Fibroblast of skin of left quadriceps (primary cell): Measurements from ENCODE around the gene ATP2B2.
"Not testable (repeated sequence)": the region's sequence is repeated elsewhere in the genome, so short reads cannot be mapped to it uniquely, and the experiment has no call there.

Experiments used
- DNase-seq, 2 experiments: peaks; one replicate each; pipeline ENCODE4 v3.0.0-alpha.2; 2013; ENCODE audit warnings: low read depth in 2 of 2

Gene ATP2B2

DNA sequence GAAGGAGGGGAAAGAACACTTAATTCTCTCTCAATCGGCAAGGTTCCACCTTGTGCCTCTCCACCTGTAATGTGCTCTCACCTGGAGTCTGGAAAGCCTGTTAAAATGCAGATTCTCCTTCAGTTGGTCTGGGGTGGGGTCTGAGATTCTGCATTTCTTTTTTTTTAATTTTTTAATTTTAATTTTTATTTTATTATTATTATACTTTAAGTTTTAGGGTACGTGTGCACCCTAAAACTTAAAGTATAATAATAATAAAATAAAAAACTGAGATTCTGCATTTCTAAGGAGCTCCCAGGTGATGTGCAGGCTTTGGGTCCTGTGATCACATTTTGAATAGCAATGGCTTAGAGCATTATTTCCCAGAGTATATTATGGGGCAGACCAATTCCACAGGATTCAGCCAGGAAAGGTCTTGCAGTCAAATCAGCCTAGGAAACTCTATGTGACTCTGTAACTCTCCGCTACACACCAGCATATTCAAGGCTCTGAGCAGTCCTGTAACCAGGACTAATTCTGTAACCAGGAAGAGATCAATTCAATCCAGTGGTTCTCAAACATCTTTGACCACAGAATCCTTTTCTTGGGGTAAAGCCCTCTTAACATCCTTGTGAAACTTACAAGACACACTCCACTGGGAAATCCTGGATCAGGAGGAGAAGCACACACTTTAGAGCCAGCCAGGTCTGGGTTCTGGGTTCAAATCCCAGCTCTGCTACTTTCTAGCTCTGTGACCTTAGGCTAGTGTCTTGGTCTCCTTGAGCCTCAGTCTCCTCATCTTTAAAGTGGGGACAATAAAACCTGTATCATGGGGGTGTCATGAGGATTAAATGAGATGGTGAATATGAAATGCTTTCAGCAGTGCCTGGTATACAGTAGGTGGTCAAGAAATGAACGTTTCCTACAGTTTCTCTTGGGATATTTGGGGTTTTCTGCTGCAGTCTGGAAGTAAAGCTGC is 122.2 kb downstream of the ATP2B2 start:
- no peak for DNase-seq

DNA sequence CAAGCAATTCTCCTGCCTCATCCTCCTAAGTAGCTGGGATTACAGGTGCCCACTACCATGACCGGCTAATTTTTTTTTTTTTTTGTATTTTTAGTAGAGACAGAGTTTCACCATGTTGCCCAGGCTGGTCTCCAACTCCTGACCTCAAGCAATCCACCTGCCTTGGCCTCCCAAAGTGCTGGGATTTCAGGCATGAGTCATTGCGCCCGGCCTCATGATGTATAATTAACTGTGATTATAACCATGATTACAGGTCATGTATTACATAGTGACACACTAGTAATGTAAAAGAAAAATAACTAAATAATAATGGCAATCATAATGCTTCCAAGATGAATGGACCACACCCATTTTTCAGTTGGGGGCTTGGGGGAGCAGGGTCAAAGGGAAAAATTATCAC is 122.9 kb downstream of the ATP2B2 start:
- not testable (repeated sequence) for DNase-seq

DNA sequence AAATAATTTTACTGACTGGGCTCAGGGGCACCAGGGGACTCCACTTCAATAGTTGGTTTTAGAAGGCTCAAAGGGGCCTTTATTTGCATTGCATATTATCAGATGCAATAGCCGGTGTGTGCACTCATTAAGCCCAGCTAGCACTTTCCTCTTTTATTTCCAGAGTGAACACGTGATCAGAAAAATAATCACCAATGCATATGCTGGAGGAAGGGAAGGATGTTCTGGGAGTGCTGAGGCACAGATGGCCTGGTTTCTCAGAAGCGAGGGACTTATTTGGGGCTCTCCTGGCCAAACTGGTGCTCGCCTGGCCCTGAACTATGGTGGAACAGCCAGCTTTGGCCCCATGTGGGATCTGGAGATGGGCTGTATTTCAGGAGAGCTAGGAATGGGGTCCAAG is 124.0 kb downstream of the ATP2B2 start:
- DNase-seq: no peak

DNA sequence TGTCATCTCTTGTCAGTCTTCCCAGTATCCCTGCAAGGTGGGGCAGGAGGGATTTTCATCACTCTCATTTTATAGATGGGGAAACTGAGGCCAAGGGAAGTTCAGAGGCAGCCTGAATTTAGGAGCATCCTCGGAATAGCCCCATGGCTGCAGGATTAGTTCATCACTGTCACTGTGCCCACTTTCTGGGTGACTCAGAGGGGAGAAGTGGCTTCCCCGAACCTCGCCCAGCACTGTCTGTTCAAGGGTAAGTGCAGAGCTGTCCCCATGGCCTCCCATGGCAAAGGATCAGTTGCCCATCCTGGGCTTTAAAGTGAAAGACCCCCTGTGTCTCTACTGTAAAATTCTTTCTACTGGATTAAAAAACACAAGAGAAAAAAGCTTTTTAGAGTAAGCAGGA is 124.5 kb downstream of the ATP2B2 start:
- DNase-seq: no peak

DNA sequence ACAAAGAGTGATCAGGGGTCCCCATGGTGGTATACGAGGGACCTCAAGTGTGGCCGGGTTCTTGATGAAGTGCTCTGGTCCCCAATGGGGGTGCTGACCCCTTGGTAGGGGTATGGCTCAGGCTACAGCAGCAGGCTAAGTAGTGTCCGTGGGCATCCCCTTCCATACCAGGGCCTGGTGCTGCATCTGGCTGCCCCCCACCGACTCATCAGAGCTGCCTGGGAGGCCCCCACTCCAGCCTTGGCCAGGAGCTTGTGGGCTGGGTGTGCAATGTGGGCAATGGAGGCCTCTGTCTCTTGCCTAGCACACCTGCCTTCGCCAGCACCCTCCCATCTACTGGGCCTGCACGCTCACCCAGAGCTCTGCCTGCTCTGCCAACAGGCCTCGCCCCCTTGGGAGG is 125.4 kb downstream of the ATP2B2 start:
- DNase-seq: no peak

DNA sequence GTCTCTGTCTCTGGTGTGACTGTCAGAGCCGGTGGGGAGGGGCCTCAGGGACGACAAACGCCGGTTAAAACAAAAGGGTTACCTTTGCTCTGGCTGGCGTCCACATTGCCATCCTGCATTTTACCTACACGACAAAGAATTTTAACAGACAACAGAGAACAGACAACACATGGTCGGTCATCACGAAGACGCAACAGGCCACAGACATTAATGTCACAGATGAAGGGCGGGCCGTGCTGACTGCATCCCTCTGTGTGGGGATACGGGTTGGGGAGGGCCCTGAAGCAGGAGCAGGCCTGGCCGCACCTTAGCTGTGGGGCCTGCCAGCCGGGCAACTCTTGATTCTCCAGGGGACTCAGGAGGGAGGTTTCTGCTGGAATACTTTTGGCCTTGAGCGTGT is 126.2 kb downstream of the ATP2B2 start:
- no peak for DNase-seq

DNA sequence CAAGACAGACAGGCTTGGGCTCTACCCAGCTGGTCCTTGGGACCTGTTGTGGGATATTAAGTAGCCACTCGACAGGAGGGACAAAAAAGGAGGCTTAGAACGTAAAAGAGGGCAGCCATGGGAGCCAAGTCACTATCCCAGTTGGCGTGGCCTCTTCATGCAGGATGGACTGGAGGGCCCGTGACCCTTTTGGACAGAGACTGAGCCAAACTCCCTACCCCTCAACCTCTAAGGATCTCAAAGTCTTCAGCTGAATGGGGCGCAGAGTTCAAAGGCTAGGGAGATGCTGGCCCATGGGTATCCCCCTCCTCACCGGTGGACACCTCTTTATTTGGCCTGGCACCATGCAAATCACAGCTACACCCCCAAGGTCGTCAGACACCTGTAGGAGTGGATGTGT is 126.6 kb downstream of the ATP2B2 start:
- no peak for DNase-seq

DNA sequence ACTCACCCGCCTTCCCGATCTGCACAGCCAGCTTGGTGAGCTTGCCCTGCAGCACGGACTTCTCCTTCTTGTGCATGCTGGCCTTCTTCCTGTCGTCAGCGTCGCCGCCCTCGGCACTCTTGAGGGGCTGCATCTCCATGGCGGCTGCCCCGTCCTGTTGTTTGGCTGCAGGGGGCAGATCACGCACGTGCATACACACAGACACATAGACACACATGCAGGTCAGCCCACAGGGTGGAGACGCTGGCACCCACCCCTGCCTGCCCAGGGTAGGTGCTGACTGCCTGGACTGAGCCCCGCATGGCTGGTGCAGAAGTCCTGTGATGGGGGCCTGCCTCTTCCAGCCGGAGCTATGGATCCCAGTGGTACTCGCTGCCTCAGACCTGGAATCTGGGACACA is 127.1 kb downstream of the ATP2B2 start:
- DNase-seq: no peak

DNA sequence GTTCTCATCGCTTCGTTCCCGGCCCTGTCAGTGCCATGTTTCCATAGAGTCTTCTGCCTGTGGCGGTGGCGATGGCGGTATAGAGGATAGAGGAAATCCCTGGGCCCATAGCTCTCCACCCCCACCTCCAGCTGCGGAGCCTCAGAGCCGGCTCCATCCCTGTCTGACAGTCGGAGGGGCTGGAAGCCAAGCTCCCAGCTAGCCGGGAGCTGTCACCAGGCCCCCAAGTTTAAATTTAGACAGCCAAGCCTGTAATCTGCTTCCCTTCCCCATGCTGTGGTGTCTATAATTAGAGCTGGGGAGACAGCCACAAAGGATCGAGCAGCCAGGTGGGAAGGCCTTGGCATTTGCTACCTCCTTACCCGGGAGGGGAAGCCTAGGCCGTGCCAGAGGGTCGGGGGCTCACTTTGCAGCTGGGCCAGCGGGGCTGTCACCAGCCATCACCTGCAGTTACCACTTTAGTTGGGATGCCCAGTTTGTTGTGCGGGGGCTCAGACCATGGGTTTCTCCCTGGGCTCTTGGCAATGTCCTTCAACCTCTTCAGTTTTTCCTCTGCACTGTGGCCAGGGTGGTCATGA is 128.1 kb downstream of the ATP2B2 start:
- no peak for DNase-seq

DNA sequence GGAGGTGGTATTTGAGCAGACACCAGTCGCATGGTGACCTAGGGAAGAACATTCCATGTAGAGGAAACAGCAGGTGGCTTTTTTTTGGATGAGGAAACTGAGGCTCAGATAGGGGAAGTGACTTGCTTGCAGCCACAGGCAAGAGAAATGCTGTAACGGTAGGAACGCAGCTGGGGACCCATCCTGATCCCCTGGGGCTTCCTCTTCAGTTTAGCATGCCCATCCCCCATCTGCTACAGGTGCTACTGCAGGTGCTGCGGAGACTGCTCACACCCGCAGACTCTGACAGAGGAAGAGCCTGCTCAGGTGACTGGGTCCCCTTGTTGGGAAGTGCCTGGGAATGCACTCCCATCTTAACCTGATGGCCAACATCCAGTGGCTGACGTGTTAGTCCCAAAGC is 129.0 kb downstream of the ATP2B2 start:
- DNase-seq: no peak

DNA sequence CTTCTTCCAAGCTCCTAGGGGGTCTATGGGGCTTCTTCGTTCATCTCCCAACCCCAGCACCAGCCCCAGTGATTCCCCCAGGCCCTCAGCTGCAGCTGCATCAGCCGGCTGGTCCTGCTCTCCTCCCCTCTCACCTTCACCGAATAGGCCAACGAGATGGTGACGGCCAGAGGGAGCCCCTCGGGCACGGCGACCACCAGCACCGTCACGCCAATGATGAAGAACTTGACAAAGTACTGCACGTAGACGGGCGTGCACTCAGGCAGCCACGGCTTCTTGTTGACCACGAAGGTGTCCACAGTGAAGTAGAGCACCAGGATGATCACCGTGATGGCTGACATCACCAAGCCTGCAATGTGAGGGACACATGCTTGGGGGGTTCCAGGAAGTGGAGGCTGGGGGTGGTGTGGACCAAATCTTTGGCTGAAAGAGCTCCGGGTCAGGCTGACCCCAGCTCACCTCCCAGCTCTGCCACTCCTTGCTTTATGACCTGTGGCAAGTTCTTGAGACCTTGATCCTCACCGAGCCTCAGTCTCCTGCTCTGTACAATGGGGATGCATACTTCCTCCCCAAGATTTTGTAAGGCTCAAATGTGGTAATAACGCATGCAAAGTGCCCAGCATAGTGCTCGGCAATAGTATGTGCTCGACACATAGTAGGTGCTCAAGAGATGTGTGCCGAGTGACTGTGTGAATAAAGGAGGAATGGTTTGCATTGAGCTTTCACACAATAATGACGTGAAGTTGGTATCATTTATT is 129.9 kb downstream of the ATP2B2 start:
- no peak for DNase-seq

DNA sequence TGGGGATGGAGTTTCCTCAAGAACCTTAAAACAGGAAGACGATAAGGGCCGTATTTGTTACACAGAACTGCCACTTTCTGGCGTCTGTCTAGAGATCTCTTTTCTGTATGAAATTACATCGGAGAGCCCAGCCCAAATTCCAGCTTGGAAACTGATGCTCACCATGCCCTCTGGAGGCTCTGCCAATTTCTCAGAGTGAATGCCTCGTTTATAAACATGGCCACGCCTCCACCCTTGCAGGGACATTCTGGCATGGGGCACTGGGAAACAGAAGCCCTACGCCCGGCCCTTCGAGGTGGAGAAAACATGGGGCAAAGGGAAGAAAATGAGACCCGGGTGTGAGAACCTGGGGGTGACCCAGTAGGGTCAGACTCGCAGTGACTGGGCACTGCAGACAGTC is 131.1 kb downstream of the ATP2B2 start:
- DNase-seq: no peak

DNA sequence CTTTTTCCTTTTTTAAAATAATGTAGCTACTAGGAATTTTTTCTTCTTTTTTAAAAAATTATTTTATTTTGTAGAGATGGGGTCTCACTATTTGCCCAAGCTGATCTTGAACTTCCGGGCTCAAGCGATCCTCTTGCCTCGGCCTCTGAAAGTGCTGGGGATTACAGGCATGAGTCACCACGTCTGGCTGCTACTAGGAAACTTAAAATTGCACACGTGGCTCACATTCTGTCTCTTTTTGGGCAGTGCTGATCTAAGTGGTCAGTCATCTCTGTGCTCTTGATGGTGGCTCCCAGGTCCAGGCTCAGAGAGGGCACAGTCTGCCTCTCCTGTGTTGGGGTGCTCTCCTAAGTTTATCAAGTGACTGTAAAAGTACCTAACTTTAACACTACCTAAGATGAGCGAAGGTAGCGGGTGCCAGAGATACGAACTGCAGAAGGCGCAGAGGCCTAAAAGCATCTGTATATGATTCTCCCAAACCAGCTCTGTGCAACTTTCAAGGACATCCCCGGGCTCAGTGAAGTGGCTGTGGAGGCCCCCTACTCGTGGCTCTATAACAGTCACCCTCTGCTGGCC is 131.6 kb downstream of the ATP2B2 start:
- DNase-seq: no peak

DNA sequence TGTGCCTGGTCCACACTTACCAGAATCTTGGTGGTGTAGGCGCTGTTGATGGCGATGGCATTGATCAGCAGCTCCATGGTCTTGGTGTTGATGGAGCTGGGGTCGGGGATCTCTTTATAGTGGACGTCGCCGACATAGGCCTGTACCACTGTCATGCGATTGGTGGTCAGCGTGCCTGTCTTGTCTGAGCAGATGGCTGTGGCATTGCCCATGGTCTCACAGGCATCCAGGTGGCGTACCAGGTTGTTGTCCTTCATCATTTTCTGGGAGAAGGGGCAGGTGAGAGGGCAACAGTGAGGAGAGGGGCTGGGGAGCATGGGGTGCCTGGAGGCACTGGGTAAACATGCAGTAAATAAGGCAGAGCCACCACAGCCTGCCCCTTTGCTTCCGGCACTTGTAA is 133.6 kb downstream of the ATP2B2 start:
- no peak for DNase-seq

DNA sequence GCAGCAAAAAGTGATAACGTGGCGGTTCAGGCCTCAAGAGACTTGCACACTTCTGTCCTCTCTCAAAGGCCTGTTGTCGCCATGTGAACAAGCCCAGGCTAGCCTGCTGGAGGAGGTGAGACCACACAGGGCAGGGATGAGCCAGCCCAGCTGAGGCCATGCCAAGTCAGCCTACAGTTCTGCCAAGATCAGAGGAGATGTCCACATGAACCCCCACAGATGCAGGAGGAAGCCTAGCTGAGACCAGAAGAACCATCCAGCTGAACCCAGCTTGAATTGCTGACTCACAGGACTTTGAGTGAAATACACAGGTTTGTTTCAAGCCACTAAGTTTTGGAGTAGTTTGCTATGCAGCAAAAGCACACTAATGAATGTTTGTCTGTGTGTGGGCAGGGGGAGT is 134.2 kb downstream of the ATP2B2 start:
- DNase-seq: no peak

DNA sequence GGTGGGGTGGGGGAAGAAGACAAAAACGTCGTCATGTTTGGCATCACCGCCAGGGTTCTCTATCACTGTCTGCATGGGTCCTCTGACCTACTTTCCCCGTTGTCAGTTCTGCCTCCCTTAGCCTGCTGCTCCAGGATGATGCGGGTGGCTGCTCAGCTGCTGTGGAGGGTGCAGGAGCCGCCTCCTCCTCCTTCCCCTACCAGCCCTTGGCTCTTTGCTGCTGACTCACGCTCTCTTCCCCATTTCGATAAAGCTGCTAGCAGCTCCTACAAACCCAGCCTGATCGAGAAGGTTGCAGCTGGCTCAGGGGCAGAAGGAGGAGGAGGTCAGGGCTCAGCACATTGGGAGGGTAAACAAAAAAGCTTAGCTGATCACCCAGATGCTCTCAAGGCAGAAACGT is 135.0 kb downstream of the ATP2B2 start:
- DNase-seq: no peak

DNA sequence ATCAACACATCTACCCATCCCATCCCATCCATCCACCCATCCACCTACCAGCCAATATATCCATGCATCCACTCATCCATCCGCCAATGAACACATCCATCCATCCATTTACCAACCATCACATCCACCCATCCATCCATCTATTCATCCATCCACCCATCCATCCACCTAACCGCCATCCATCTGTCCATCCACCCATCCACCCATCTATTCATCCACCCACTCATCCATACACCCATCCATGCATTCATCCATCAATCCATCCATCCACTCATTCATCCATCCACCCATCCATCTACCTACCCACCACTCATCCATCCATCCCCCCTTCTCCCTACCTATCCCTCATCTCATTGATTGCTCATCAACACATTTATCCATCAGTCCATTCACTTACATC is 136.9 kb downstream of the ATP2B2 start:
- no peak for DNase-seq

DNA sequence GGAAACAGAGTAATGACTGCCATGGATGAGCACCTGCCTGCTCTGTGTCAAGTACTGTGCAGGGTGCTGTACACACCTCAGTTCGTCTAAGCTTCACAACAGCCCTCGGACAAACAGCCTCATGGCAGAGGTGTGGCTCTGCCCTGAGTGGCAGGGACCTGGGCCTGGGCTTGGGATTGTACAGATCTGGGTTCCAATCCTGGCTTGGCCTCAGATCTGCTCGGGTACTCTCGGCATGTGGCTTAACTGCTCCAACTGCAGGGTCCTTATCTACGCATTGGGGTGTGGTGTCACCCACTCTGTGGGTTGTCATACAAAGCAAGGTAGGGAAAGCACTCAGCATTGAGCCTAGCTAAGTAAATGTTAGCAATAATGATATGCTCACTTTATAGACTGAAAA is 137.9 kb downstream of the ATP2B2 start:
- DNase-seq: no peak

DNA sequence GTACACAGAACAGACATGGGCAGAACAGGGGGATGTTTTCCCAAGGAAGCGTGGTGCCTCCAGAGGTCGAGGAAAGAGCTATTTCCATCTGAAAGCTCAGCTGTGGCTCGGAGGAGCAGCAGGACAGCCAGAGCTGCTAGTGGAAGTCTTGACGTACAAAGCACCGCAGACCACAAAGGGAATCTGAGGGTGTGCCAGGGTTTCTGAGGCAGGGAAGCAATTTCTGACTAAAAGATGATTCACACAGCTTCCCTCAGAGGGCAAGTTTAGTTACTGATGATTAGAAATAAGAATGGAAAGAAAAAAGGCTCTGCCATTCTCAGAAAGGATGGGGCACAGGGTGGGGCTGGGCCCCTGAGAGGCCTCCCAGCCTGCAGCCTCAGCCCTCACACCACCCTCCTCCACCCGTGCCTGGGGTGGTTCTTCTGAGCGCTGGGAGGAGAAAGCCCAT is 138.7 kb downstream of the ATP2B2 start:
- peak; percentile 92 for DNase-seq

DNA sequence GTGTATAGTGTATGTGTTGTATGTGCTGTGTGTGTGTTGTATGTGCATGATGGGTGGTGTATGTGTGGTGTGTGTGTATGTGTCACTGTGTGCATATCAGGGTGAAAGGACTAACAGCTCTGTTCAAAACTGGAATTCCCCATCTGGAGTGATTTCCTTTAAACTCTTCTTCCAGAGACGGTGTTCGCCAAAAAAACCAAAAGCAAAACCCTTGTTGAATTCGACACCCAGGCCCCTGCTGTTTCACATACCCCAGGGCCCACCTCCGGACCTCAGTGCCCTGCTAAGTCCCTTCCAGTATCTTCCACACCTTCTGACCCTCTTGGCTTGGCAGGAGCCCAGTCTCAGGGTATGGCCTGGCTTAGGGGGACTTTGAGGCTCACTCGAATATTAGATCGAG is 139.6 kb downstream of the ATP2B2 start:
- DNase-seq: no peak

DNA sequence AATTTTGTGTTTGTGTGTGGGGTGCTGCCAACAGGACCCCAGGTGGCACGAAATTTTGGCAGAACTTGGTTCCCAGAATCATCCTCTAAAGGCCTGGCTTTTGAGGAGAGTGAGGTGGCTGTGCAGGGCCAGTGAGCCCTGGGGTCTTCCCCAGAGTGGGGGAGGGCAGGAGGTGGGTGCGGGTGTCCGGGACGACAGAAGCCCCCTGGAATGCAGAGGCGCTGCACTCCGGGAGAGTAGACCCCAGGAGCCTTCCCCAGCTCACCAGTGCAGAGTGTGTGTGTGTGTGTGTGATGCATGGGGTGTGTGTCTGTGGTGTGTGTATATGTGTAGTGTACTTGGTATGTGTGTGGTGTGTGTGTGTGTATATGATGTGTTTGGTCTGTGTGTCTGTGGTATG is 140.1 kb downstream of the ATP2B2 start:
- no peak for DNase-seq

DNA sequence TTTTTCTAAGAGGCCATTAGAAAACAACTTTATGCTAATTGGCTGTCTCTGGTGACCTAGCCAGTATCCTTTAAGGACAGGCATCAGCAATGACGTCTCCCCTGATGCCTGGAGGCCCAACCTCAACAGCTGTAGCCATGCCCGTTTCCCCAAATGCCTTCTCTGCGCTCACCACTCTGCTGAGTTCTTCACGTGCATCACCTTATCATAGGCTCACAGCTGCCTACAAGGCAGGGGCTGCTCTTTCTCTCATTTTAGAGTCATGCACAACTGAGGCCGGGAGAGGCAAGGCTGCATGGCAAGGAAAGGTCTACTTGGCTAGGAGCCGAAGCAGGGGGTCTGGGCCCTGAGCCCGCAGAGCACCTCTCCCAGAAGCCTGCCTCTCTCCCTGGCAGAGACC is 140.6 kb downstream of the ATP2B2 start:
- DNase-seq: no peak
